ENCODE results near the gene NOSTRIN. TPM values are rescaled to one million over a fixed set of nuclear protein-coding genes. Genes with fewer than 3 reads are reported as not detected.

NOSTRIN gene
- total and polyA plus RNA-seq, 4 experiments from 2014 or later = not detected

DNA sequence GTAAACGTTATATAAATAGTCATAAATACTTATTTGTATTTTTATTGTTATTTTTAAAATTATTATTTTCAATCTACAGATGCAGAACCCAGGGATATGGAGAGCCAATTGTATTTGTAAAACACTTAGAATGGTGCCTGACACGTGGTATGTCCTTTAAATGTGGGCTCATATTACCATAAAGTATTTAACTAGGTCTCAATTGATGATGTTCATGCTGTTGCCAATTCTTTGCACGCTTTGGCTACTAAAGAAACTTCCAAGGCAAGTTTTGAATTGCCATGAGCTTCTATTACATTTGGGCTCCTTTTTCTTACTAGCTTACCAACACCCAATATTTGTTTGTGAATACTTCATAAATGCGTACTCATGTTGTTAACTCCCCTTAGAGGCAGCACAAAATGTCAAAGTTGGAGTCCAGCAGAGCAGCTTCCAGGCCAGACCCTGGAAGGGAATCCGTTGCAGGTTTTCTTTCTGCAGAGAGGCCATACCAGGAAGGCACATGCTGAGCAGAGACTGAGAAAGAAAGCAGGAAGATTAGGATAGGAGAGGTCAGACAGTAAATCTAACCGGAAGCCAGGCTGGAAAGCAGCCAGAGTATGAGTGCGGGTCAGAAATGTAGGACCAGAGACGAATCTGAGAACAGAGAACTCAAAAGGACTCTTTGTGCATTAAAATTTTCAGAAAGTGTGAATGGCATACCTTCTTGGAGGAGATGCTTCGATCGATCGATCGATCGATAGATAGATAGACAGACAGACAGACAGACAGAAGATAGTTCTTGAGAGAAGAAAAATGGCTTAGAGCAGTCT is 4.2 kb upstream of the NOSTRIN start:
- H3K9me3 ChIP-seq (ENCODE audit: control insufficient read depth in 1 of 2, low read length in 2 of 2) = no peaks in the 10 kb centered on the region
- Mint-ChIP-seq H3K9me3 (no peaks in the 10 kb centered on the region), H3K4me3 (no peak overlapping the region), H3K36me3 (no peaks in the 10 kb centered on the region), H3K27me3 (peaks cover 2 to 10% of the 10 kb centered on the region in 2 donors), H3K4me1 (no peaks in the 10 kb centered on the region), H3K27ac (no peak overlapping the region)
- H3K4me1 ChIP-seq (ENCODE audit: insufficient read depth, low read length) = no peaks in the 10 kb centered on the region
- intact Hi-C loops (cut with micrococcal nuclease) = no loop called here
- CTCF ChIA-PET (ENCODE audit: partially characterized antibody) = no interaction called here
- H3K27me3 ChIP-seq (ENCODE audit: insufficient read depth, low read length) = no peaks in the 10 kb centered on the region
- DNase-seq = no peak
- POLR2A ChIA-PET (ENCODE audit: partially characterized antibody) = no interaction called here
- H3K36me3 ChIP-seq (ENCODE audit: insufficient read depth, low read length) = no peaks in the 10 kb centered on the region
- no peak overlapping the region for H3K27ac ChIP-seq (ENCODE audit: low read depth, low read length)
- no peak overlapping the region for H3K4me3 ChIP-seq (ENCODE audit: low read length in 2 of 2)

DNA sequence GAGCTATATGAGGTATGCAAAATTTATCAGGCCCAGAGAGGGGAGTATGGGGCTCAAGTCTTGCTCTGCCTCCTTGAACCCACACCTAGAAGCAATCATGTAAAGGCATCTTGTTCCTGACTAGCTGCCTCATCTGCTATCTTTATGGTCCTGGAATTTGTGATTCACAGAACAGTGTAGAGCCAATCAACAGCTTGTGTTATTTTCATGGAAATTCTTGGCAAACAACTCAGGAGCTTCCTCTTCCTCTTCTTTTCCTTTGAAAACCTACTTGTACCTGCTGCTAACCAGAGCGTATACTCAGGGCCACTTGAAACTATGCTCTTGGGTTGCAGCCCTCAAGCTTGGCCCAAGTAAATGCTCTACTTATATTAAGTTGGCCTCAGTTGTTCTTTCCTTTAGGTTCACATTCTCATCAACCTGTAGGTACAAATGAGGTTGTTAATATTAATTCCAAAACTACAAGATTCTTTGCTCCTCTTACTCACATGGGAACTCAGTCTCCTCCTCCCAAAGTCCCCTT is 3.5 kb upstream of the NOSTRIN start:
- Mint-ChIP-seq H3K9me3 (no peaks in the 10 kb centered on the region), H3K36me3 (no peaks in the 10 kb centered on the region), H3K4me1 (no peaks in the 10 kb centered on the region), H3K4me3 (no peak overlapping the region), H3K27ac (no peak overlapping the region), H3K27me3 (peaks cover 2 to 10% of the 10 kb centered on the region in 2 donors)
- H3K9me3 ChIP-seq (ENCODE audit: control insufficient read depth in 1 of 2, low read length in 2 of 2) = no peaks in the 10 kb centered on the region
- no peak for DNase-seq
- ChIA-PET CTCF (ENCODE audit: partially characterized antibody) (interaction anchor here (1.4 kb wide), 1 partner anchor 10 kb away, joined by 3 read pairs; no protein-coding TSS in a partner anchor), POLR2A (ENCODE audit: partially characterized antibody) (no interaction called here)
- intact Hi-C loops (cut with micrococcal nuclease) = no loop called here
- no peak overlapping the region for H3K27ac ChIP-seq (ENCODE audit: low read depth, low read length)
- H3K4me3 ChIP-seq (ENCODE audit: low read length in 2 of 2) = no peak overlapping the region
- H3K4me1 ChIP-seq (ENCODE audit: insufficient read depth, low read length) = no peaks in the 10 kb centered on the region
- H3K36me3 ChIP-seq (ENCODE audit: insufficient read depth, low read length) = no peaks in the 10 kb centered on the region
- H3K27me3 ChIP-seq (ENCODE audit: insufficient read depth, low read length) = no peaks in the 10 kb centered on the region

DNA sequence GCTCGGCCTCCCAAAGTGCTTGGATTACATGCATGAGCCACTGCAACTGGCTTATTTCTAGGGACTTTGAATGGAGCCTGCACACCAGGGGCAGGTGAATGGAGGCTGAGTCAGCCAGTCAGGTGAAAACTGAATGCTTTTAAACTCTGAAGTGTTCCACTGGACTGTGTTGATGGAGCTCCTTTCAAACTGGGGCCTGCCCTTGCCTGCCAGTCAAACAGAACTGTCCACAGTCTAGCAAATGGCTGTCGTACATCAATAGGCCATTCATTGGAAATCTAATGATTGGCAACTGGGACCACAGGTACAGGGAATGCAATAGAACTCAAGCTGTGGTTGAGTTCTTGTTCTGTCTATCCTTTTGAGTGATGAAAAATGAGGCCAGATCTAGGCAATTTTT is 966 bp upstream of the NOSTRIN start:
- Histone ChIP-seq H3K36me3 (ENCODE audit: insufficient read depth, low read length) (no peaks in the 10 kb centered on the region), H3K27me3 (ENCODE audit: insufficient read depth, low read length) (no peaks in the 10 kb centered on the region), H3K27ac (ENCODE audit: low read depth, low read length) (no peak overlapping the region), H3K4me1 (ENCODE audit: insufficient read depth, low read length) (no peaks in the 10 kb centered on the region), H3K4me3 (ENCODE audit: low read length in 2 of 2) (no peak overlapping the region), H3K9me3 (ENCODE audit: control insufficient read depth in 1 of 2, low read length in 2 of 2) (no peaks in the 10 kb centered on the region)
- no peak overlapping the region for H3K4me3 Mint-ChIP-seq
- ChIA-PET POLR2A (ENCODE audit: partially characterized antibody) (no interaction called here), CTCF (ENCODE audit: partially characterized antibody) (no interaction called here)
- DNase-seq = no peak
- H3K27me3 Mint-ChIP-seq = peaks cover 2 to 10% of the 10 kb centered on the region in 2 donors
- intact Hi-C loops (cut with micrococcal nuclease) = no loop called here
- no peaks in the 10 kb centered on the region for H3K9me3 Mint-ChIP-seq
- no peaks in the 10 kb centered on the region for H3K4me1 Mint-ChIP-seq
- no peak overlapping the region for H3K27ac Mint-ChIP-seq
- no peaks in the 10 kb centered on the region for H3K36me3 Mint-ChIP-seq

DNA sequence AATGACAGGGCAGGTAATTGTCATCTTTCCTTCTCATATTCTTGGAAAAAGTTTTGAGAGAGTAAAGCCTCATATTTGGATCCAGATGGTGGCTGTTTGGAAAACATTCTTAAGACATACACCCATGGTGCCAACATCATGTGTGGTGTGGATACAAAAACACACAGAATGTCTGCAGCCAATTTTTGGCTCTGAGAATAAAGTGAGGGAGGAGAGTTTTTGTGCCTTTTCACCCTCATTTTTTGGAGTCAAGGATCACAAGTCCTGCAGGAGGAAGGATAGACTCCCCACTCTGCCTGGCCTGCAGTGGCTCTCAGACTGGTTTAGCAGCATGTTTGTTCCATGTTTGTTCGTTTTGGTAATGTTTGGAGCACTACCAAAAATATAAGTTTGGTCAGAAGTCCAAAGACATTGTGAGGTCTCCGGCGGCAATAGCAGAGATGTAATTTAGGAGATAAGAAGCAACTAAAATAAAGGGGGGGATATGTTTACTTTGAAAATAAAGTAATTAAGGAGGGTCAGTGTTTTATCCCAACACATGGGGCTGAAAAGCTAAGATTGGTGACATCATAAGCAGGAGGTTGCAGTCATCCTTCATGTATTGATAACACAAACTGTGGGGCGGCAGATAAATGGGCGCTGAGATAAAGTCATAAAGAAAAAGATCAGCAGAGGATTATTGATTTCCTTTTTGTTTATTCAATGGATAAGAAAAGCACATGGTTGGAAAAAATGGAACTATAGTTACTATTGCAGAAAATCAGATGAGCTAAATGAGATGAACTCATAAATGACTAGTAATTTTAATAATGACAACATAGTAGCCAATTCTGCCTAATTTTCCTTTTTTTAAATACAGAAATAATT is 655 bp downstream of the NOSTRIN start:
- intact Hi-C loops (cut with micrococcal nuclease) = no loop called here
- ChIA-PET POLR2A (ENCODE audit: partially characterized antibody) (interaction anchor here (1.4 kb wide), 1 partner anchor 39 kb away, joined by 3 read pairs; no protein-coding TSS in a partner anchor), CTCF (ENCODE audit: partially characterized antibody) (no interaction called here)
- no peak for DNase-seq
- no peak overlapping the region for H3K27ac ChIP-seq (ENCODE audit: low read depth, low read length)
- no peak overlapping the region for H3K4me3 ChIP-seq (ENCODE audit: low read length in 2 of 2)
- H3K27me3 Mint-ChIP-seq = peaks cover 2 to 10% of the 10 kb centered on the region in 2 donors
- no peaks in the 10 kb centered on the region for H3K27me3 ChIP-seq (ENCODE audit: insufficient read depth, low read length)
- no peaks in the 10 kb centered on the region for H3K4me1 ChIP-seq (ENCODE audit: insufficient read depth, low read length)
- H3K9me3 ChIP-seq (ENCODE audit: control insufficient read depth in 1 of 2, low read length in 2 of 2) = no peaks in the 10 kb centered on the region
- no peak overlapping the region for H3K4me3 Mint-ChIP-seq
- H3K9me3 Mint-ChIP-seq = no peaks in the 10 kb centered on the region
- H3K36me3 Mint-ChIP-seq = no peaks in the 10 kb centered on the region
- no peak overlapping the region for H3K27ac Mint-ChIP-seq
- H3K4me1 Mint-ChIP-seq = no peaks in the 10 kb centered on the region
- no peaks in the 10 kb centered on the region for H3K36me3 ChIP-seq (ENCODE audit: insufficient read depth, low read length)

DNA sequence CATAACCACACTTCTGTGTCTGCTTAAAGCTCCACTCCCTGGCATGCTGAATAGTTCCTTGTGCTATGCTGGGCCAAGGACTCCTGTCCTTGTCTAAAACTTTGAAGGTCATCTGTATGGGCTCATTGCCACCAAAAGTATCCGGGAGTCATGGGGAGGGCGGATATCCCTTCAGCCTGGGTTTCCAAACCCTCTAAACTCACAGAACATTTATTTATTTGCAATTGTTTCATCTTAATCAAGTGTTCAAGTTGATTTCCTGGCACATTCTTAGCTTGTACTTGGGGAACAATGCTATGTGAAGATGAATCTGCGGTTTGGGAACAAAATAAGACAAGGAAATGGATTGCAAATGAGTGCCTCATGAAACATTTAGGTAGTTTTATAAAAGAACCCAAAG is 1.8 kb downstream of the NOSTRIN start:
- H3K27me3 Mint-ChIP-seq = peaks cover 0 to 9% of the 10 kb centered on the region in 2 donors
- Histone ChIP-seq H3K4me3 (ENCODE audit: low read length in 2 of 2) (no peak overlapping the region), H3K27me3 (ENCODE audit: insufficient read depth, low read length) (no peaks in the 10 kb centered on the region), H3K27ac (ENCODE audit: low read depth, low read length) (no peak overlapping the region), H3K36me3 (ENCODE audit: insufficient read depth, low read length) (no peaks in the 10 kb centered on the region), H3K4me1 (ENCODE audit: insufficient read depth, low read length) (no peaks in the 10 kb centered on the region), H3K9me3 (ENCODE audit: control insufficient read depth in 1 of 2, low read length in 2 of 2) (no peaks in the 10 kb centered on the region)
- no peak overlapping the region for H3K27ac Mint-ChIP-seq
- intact Hi-C loops (cut with micrococcal nuclease) = no loop called here
- H3K9me3 Mint-ChIP-seq = no peaks in the 10 kb centered on the region
- POLR2A ChIA-PET (ENCODE audit: partially characterized antibody) = interaction anchor here (1.4 kb wide), 1 partner anchor 38 kb away, joined by 3 read pairs; no protein-coding TSS in a partner anchor
- H3K4me3 Mint-ChIP-seq = no peak overlapping the region
- no peak for DNase-seq
- no peaks in the 10 kb centered on the region for H3K4me1 Mint-ChIP-seq
- no peaks in the 10 kb centered on the region for H3K36me3 Mint-ChIP-seq
- CTCF ChIA-PET (ENCODE audit: partially characterized antibody) = interaction anchor here (1.7 kb wide), 1 partner anchor 9 kb away, joined by 4 read pairs; no protein-coding TSS in a partner anchor

DNA sequence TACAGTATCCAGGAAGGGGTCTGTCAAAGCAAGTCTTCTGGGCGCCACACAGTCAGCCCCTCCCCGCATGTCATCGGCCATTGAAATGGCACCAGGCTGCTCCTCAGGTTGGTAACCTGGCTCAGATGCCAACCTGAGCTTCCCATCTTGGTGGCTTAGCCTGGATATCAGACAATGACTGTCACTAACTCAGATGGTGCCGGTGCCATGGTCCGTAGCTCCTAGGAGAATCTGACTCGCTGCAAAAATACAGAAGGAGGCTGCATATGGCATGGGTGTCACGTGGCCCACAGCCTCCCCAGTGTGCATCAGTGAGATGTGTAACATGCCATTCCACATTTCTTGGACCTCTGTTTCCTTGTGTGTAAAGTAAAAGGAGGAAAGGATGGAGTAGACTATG is 3.2 kb downstream of the NOSTRIN start:
- no peak overlapping the region for H3K4me3 Mint-ChIP-seq
- H3K9me3 Mint-ChIP-seq = no peaks in the 10 kb centered on the region
- ChIA-PET POLR2A (ENCODE audit: partially characterized antibody) (no interaction called here), CTCF (ENCODE audit: partially characterized antibody) (interaction anchor here (1.7 kb wide), 1 partner anchor 10 kb away, joined by 4 read pairs; no protein-coding TSS in a partner anchor)
- Histone ChIP-seq H3K4me1 (ENCODE audit: insufficient read depth, low read length) (no peaks in the 10 kb centered on the region), H3K27ac (ENCODE audit: low read depth, low read length) (no peak overlapping the region), H3K36me3 (ENCODE audit: insufficient read depth, low read length) (no peaks in the 10 kb centered on the region), H3K27me3 (ENCODE audit: insufficient read depth, low read length) (no peaks in the 10 kb centered on the region), H3K9me3 (ENCODE audit: control insufficient read depth in 1 of 2, low read length in 2 of 2) (no peaks in the 10 kb centered on the region), H3K4me3 (ENCODE audit: low read length in 2 of 2) (no peak overlapping the region)
- intact Hi-C loops (cut with micrococcal nuclease) = no loop called here
- H3K4me1 Mint-ChIP-seq = no peaks in the 10 kb centered on the region
- H3K27me3 Mint-ChIP-seq = no peaks in the 10 kb centered on the region
- DNase-seq = no peak
- no peaks in the 10 kb centered on the region for H3K36me3 Mint-ChIP-seq
- H3K27ac Mint-ChIP-seq = no peak overlapping the region

DNA sequence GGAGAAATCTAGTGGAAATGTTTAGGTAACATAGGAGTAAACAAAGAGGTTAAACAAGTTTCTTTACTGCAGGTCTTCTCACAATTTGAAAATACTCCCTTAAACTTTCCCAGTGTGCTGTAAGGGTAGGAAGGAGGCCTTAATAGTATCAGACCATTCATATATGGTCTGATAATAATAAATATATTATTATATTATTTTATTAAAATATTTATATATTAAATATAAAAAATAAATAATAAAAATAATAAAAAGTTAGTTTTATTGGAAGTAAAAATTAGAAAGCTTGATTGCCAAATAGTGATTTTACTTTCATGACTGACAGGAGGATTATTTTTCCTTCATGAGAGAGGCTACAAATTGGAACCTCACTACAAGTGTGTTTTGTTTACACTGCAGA is 7.1 kb downstream of the NOSTRIN start:
- Mint-ChIP-seq H3K36me3 (no peaks in the 10 kb centered on the region), H3K9me3 (no peaks in the 10 kb centered on the region), H3K27me3 (no peaks in the 10 kb centered on the region), H3K4me3 (no peak overlapping the region), H3K4me1 (no peaks in the 10 kb centered on the region), H3K27ac (no peak overlapping the region)
- intact Hi-C loops (cut with micrococcal nuclease) = no loop called here
- Histone ChIP-seq H3K27ac (ENCODE audit: low read depth, low read length) (no peak overlapping the region), H3K9me3 (ENCODE audit: control insufficient read depth in 1 of 2, low read length in 2 of 2) (no peaks in the 10 kb centered on the region), H3K4me3 (ENCODE audit: low read length in 2 of 2) (no peak overlapping the region), H3K36me3 (ENCODE audit: insufficient read depth, low read length) (no peaks in the 10 kb centered on the region), H3K27me3 (ENCODE audit: insufficient read depth, low read length) (no peaks in the 10 kb centered on the region), H3K4me1 (ENCODE audit: insufficient read depth, low read length) (no peaks in the 10 kb centered on the region)
- CTCF ChIA-PET (ENCODE audit: partially characterized antibody) = no interaction called here
- POLR2A ChIA-PET (ENCODE audit: partially characterized antibody) = no interaction called here
- DNase-seq = no peak

Measured in CD4-positive, alpha-beta memory T cell (primary cell).